GM19025 (cell line): ENCODE results near the gene NYAP2.

ENCODE experiments used
- ATAC-seq: cut with Tn5 transposase; IDR thresholded peaks from one replicate; pipeline ENCODE4 v1.9.1; 2021; ENCODE audit warnings: mild to moderate bottlenecking, low read depth, moderate library complexity; ENCODE audit not compliant: unreplicated experiment

Gene NYAP2

DNA sequence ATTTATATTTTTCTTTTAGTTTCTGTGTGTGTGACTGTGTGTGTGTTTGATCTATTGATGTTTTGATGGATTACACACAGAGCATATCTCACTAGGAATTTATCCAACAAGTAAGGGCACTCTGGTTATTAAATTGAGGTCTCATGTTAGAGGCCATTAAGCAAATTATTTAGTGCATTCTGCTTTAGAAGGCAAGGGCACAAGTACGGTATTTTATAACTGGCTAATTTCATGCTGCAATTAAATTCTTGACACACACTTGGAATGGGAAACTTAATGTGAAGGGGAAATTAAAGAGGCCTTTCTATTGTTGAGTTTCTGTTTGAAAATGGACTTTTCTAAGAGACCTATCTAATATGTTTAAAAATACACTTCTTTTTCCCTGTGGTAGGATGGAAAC, 25.8 kb downstream of the NYAP2 start:
- no peak for ATAC-seq

DNA sequence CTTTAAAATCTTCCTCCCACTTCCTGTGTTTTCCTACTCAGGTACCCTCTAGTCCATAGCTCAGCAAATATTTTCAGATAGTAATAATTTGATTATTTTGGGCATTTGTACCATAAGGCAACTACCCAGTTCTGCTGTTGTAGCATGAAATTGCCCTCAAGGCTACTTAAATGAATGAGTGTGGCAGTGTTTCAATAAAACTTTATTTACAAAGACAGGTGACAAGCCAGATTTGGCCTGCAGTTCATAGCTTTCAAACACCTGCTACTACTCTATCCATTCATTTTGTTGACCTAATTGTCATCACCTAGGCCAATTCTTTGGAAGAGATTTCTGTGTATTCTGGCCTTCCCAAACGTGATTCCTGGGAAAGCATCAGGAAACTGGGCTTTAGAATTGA, 28.9 kb downstream of the NYAP2 start:
- ATAC-seq: no peak

DNA sequence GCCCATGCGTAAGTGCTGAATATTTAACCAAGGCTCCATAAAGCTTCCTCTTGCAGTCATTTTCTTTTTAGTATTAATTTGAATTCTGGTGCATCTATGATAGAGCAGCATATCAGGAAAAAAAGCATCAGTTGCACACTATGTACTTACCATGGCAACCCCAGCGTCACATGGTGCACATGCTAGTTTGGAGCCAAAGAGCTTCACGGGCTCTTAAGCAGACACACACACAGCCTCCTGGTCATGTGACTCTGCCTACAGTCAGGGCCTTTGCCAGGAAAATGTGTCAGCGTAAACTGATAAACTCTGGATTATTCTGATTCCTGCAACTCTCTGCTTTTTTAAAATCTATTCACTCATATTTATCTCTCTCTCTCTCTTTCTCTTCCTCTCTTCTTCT, 30.2 kb downstream of the NYAP2 start:
- no peak for ATAC-seq

DNA sequence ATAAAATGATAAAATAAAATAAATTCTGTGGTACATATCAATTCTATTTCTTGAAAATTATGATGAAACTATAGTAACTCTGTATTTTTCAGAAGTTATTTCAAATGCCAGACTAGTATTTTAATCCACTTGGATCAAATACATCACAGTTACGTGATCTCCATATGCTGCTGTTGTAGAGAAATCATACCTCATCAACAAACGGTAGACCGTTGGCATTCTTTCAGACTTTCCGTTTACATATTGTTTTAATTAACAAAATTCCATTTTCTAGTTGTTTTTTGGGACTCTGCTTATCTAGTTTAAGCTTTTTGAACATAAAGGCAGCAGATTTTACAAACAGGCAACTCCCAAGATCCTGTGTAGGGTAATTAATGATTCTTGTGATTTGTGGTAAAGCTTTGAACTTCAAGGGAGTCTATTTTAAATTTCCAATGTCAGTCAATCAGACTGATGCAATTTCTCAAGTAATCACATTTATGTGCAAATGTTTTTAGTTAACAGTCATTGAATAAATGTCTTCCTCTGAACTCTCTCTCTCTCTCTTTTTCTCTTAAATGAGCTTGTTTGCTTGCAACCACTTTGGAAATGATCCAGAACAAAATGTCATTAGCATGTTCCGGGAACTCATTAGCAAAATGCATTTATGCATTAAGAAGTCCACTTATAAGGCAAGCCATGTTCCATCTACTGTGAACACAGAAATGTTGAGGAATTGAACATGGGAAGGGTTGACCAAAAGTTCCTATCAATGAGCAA, 31.8 kb downstream of the NYAP2 start:
- no peak for ATAC-seq

DNA sequence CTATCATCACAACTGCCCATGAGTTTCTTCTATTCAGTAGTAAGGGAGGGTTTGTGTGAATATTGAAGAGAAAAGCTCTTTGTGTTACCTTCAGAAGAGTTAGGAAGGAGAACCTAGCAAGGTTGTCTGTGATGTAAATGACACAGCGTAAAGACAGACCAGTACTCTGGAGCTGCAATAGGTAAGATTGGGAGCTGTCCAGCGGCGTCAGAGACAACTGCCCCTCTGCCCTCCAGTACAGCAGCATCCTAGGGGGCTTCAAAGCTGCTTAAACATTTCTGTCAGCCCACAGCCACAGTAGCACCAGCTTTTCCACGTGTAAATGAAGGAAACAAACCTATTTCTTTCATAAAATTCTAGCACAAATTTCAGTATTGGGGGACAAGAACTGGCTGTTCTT, 34.5 kb downstream of the NYAP2 start:
- no peak for ATAC-seq

DNA sequence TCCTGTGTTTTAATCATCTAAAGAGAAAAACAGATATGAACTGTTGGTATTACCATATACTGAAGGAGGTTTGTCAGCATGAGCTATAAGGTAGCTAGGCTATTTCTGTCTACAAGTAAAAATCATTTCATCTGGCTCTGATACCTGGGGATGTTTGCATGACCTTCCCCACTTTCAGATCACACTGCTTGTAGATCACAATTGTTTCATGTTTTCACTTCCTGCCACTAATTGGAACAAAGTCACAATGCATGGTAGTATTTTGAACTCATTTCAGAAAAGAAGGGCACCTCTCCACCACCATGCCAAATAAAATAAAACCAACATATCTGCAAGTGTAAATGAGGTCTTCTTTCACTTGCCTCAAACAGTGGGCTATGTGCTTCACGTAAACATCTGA, 37.8 kb downstream of the NYAP2 start:
- no peak for ATAC-seq

DNA sequence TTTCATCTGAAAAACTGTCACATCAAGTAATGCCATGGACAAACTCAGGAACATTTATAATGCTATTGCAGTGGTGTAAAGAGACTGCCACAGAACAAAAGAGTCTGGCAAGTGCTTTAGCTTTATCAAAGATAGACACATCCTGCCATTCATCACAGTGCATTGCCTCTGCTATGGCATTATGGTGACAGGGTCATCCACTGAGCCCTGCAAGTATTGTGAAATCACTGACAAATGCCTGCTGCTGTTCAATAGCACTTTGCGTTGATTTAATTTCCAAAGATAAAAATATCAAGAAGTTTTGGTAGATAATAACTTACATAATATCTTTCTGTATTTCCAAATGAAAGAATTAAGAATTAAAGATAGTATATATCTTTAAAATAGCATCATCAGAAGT, 38.7 kb downstream of the NYAP2 start:
- no peak for ATAC-seq

DNA sequence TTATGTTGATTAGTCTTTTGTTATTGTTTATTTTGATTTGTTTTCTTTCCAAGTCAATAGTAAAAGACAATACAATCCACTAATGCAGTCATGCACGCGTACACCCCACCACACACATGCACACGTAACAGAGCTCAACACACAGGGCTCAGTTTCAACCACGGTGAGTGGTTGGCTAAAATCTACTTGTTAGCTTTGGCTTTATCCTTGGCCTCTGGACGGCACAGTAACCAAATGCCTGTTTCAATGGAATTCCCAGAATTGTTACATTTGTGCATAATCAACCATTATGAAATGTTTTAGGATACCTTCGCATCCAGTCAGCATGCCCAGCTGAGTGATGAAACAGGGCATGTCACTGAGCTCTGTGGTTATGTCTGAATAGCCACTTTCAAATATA, 53.2 kb downstream of the NYAP2 start:
- ATAC-seq: no peak

DNA sequence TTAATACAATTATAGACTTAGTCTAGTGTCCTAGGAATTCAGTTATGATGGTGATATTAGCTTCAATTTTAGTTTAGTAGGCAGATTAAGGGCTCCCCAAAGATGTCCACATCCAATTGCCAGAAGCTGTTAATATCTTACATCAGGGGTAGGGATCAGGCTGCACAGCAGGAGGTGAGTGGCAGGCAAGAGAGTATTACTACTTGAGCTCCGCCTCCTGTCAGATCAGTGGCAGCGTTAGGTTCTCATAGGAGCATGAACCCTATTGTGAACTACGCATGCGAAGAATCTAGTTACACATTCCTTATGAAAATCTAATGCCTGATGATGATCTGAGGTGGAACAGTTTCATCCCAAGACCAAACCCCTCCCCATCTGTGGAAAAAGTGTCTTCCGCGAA, 54.9 kb downstream of the NYAP2 start:
- ATAC-seq: no peak

DNA sequence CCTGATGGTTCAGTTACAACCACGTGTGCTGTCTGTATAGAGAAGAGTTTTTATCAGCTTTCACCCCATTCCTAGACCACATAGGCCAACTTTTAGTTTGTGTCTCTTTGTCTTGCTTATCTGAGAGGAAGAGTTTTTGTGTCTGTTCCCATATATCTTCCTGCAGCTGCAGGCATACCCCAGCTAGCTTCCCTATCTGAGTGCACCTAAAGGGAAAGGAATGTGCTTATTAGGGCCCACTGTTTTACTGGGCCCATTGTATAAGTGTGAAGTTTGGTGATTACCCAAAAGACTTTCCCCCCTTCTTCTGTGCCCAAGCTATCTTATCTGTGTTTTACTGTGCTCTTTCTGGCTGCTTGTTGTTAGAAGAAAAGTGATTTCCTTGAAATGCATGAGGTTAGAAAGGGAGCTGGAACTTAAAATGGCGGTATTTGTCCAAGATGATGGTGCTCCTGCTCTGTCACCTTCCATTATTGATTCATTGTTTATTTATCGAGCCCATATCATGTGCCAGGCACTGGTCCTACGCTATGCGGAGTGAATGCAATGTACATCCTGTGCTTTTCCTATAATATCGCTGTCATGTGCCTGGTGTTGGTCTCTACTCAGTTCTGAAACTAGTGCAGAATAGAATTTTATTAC, 57.2 kb downstream of the NYAP2 start:
- no peak for ATAC-seq

DNA sequence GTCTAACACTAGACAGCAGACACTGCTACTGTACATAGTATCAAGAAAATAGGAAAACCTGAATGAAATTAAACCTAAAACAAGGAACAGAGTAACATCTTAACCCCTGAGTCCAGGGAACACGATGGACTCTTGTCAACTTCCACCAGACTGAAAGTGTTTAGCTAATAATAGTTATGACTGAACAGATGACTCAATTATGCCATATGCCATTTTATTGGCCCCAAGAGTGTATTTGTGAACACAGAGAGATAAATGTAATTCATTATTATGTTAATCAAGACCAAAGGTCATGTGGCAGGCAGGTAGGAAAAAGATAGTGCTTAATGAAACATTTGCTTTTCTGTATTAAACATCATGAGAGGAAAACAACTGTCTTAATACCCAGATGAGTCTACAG, 58.0 kb downstream of the NYAP2 start:
- no peak for ATAC-seq

DNA sequence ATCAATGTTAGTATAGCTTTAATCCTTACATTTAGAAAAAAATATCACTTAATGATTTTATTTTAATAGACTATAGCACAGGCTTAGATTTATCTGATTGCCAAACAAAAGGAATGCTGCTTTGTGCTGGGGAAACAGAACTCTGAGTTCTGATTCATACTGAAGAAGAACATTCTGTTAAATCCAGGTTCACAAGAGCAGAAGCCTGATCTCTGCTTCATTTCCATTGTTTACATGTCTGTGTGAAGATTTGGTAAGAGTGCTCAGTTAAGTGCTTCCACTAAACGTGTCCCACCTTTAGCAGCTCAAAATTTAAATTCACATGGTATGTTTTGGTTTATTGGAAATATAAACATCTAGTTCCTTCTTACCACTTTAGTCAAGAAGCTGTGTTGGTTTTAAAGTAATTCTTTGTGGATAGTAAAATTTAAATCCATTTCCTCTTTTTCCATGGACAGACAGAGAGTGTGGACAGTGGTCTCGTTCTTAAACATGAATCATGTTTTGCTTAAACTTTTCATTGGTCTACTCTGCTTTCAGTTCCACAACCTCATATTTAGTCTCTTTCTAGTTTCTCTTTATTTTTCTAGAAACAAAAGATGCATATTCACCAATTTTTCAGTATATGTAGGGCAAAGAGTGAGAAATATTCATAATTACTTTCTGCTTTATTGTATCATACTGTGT, 59.1 kb downstream of the NYAP2 start:
- ATAC-seq: no peak

DNA sequence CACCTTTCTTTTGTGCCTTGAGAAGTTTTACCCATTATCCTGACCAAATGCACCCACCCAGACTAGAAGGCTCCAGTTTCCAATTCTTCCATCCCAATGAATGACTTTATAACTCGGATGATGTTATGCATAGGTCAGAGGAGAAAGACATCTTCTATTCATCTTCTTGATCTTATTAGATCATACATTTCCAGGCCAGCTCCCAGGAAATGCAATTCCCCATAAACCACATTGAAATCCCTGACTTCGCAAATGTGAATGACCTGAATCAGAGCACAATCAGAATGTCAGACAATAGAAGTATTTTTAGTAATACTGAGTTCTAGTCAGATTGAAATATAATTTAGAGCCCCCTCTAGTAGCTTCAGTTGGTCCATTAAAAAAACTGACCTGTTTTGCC, 62.9 kb downstream of the NYAP2 start:
- ATAC-seq: no peak

DNA sequence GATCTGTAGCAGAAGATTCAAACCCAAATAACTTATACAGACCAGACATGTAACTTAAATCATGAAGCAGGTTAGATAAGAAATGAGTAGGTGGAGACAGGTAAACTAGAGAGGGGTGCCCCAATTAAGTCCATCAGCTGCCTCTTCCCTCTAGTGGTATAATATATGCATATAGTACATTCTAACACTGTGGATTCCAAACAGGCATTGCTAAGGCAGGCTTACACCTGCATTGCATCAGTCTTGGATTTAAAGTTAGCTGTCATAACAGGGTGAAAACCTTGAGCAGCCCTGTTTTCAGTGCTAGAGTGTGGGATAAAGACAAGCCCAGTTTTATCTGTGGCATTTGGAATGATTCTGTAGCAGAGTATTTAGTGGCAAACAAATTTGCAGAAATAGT, 63.4 kb downstream of the NYAP2 start:
- ATAC-seq: no peak

DNA sequence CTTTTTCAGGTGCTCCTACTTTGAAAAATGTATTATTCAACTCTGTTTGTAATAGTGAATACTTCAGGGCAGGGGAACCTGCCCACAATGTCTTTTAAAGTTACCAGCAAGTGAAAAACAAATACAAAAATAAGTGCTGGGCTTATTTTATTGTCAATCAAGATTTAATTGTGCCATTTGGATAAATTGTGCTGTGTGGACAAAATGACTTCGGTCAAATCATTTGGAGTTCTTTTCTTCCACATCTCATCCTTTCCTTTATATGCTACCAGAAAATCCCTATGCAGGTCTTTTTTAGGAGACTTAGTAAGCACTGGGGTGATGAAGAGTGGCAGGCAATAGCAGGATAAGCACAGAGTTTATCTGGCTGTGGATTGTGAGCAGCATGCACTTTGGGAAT, 63.9 kb downstream of the NYAP2 start:
- no peak for ATAC-seq

DNA sequence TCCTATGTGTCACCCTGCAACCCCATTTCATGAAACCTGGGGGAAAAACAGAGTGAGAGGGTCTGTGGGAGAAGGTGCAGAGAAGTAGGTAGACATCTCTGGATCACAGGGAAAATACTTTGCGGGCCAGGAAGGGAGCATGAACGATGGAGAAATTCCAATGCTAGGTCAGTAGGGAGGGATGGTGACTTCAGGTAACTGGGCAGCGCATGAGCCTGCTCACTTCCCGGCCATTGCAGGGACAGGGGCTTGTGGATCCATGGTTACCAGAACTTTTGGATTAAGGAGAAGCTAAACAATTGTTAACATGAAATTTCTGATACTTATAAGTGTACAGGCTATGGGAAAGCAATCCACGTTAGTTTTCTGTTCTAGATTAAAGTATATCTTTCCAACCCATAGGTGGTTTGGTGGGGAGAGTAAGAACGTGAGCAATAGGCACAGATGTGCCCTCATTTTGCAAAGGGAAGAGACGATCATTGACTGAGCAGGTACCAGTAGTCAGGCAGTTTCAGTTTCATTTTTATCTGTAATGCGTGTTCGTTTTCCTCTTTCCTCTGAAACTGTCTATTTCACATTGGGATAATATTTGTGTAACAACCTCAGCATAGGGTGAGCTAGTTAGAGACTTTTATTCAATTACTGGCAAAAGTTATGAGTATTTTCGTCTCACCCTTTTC, 65.0 kb downstream of the NYAP2 start:
- ATAC-seq: peak; percentile 83

DNA sequence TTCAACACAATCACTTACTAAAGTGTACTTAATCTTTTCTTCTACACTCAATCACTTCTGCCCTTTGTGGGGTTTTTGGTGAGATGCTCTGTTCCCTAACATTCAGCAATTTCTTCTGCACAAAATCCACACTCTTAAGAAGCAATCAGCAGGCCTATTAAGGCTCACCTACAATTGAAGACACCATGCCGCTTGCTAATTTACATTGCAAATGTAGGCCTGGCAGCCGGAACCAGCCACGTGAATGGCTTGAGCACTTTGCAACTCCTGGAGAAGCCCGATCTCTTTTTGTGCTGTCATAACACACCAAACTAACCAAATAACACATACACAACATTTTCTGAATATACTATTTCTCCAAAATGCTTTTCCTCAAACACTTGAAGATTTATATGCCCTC, 66.3 kb downstream of the NYAP2 start:
- no peak for ATAC-seq

DNA sequence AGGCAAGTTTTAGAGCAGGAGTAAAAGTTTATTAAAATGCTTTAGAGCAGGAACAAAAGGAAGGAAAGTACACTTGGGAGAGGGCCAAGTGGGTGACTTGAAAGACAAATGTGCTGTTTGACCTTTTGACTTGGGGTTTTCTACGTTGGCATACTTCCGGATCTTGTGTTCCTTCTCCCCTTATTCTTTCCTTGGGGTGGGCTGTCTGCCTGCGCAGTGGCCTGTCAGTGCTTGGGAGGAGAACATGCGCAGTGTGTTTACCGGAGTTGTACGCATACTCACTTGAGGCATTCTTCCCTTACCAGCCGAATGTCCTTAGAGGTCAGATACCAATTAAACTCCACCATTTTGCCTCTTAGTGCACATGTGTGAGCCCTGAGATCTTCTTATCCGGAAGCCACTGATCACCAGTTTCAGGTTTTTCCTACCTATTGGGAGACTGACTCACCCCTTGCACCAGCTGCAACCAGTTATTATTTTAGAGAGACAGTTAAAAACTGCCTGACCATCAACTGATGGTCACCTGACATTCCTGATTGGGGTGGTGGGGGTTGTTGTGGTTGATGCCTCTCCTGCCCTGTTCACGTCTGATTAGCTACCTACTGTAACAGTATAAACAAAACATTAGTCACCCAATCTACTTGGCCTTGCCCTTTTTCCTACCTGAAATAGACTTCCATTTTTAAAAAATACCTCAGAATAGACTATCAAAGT, 67.5 kb downstream of the NYAP2 start:
- no peak for ATAC-seq

DNA sequence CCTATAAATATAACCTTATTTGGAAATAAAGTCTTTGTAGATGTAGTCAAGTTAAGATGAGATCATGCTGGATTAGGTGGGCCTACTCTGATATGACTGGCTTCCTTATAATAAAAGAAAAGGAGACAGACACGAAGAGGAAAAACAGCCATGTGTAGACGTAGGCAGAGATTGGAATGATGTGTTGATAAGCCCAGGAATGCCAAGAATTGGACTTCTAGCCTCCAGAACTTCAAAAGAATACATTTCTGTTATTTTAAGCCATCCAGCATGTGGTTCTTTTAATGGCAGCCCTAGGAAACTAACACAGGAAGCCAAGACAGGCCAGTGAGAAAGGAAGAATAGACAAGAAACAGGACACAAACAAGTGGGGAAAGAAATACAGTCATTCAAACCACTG, 68.6 kb downstream of the NYAP2 start:
- ATAC-seq: no peak

DNA sequence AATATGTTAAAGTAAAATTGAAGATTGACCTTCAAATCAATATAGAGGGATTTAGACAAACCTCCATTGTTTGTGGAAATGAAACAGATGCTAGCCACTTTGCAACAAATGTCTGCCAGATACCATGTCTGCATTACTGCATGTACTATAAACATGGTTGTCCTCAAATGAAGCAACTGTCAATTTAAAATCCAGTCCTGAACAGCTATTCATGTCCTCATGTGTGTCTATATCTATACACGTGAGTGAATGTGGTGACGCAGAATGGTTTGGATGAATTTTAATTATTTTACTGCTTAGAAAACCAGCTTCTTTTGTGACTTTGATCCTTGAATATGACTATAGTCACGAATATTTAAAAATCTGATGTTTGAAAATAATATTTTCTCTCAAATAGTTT, 71.5 kb downstream of the NYAP2 start:
- ATAC-seq: no peak

DNA sequence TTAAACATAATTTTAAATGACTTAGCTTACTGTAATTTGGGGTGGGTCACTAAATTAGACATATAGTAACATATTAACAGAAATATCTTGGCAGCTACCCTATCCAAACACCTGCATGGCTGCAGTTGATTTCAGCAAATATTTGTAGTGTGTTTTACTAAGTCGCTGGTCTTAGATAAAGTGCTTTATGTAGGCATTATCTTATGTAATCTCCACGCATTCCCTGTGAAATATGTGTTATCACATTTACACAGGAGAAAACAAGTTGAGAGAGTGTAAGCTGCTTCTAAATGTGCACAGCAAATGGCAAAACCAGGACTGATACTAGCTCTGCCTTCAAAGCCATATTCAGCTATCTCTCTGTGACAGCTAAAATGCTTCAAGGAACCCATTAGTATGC, 72.0 kb downstream of the NYAP2 start:
- ATAC-seq: no peak
